OCI-LY3 (cell line): ENCODE data around the gene FTCDNL1.

Experiments
- H2AFZ ChIP-seq: fragments of 200-600, 300-600 bp; shearing (Covaris generic); 2 replicates; pipeline ENCODE4 v1.6.0; 2014; ENCODE audit warnings: antibody characterized with exemption, low read depth, low read length
- H3K27ac ChIP-seq: fragments of 200-600, 300-600 bp; sonication (generic); 2 replicates; pipeline ENCODE4 v1.5.1; 2014; ENCODE audit warnings: mild to moderate bottlenecking, low read length, moderate library complexity, mixed read lengths
- H3K27me3 ChIP-seq: fragments of 200-600, 300-600 bp; sonication (generic); 2 replicates; pipeline ENCODE4 v1.6.1; 2014; ENCODE audit warnings: low read depth, low read length, mixed read lengths
- H3K36me3 ChIP-seq: fragments of 200-600, 300-600 bp; sonication (generic); replicated peaks from 2 replicates; pipeline ENCODE3; 2014; ENCODE audit warnings: low read depth, low read length, mixed read lengths
- H3K4me1 ChIP-seq: fragments of 300-600, 200-600 bp; sonication (generic); 2 replicates; pipeline ENCODE4 v1.6.1; 2014; ENCODE audit warnings: low read length, mixed read lengths
- H3K4me2 ChIP-seq: fragments of 200-600, 300-600 bp; sonication (generic); 2 replicates; pipeline ENCODE4 v1.6.1; 2014; ENCODE audit warnings: low read length, mixed read lengths
- H3K4me3 ChIP-seq: fragments of 300-600, 200-600 bp; sonication (generic); 2 replicates; pipeline ENCODE4 v1.5.1; 2014; ENCODE audit warnings: antibody characterized with exemption, mild to moderate bottlenecking, low read length, moderate library complexity
- H3K79me2 ChIP-seq: fragments of 300-600, 200-600 bp; shearing (Covaris generic); 2 replicates; pipeline ENCODE4 v1.6.1; 2014; ENCODE audit warnings: mild to moderate bottlenecking, low read length, mixed read lengths
- H3K9ac ChIP-seq: fragments of 300-600, 200-600 bp; shearing (Covaris generic); 2 replicates; pipeline ENCODE4 v1.6.0; 2014; ENCODE audit warnings: mild to moderate bottlenecking, low read length, moderate library complexity
- H3K9me3 ChIP-seq: fragments of 200-600, 300-600 bp; shearing (Covaris generic); 2 replicates; pipeline ENCODE4 v1.6.1; 2014; ENCODE audit warnings: low read length, mixed read lengths; ENCODE audit not compliant: insufficient read depth
- H4K20me1 ChIP-seq: fragments of 200-600, 300-600 bp; sonication (generic); 2 replicates; pipeline ENCODE4 v1.6.1; 2016; ENCODE audit warnings: low read length, mixed read lengths; ENCODE audit not compliant: insufficient read depth
- EZH2phosphoT487 ChIP-seq: fragments of 200-600 bp; shearing (Covaris generic); IDR thresholded peaks from 2 replicates; pipeline ENCODE4 v1.6.1; 2018; ENCODE audit warnings: antibody characterized with exemption, mixed run types, low read depth
- TF ChIP-seq, protein P1 (sequence below): fragments of 200-600, 300-600 bp; sonication (generic); IDR thresholded peaks from 2 replicates; pipeline ENCODE4 v1.5.1; 2014; ENCODE audit warnings: antibody characterized with exemption, low read length, low read depth

Gene FTCDNL1

DNA sequence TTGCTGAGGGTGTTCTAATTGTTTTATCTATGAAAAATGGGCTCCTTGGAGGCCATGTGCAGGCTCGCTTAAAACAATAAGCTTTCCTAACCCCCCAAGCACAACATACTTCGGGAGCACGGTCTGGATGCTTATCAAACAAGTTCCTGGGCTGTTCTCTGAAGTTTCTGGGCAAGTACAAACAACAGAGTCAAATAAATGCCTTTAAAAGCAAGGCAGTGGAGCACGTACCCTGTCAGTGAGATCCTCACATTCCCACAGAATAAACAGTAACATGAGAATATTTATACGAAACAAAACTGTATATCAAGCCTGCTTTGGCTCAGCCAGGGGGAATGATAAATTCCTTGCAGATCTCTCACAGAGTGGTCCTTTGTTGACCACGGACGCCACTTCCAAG is 44.8 kb downstream of the FTCDNL1 start:
- Histone ChIP-seq H3K4me1 (peaks cover 3% of the 10 kb centered on the region; the same call in 1 of the 2 replicates), H3K9ac (no peak overlapping the region), H3K27me3 (no peaks in the 10 kb centered on the region), H3K4me3 (no peak overlapping the region), H4K20me1 (no peaks in the 10 kb centered on the region), H3K27ac (no peak overlapping the region), H3K36me3 (no peaks in the 10 kb centered on the region), H3K4me2 (no peak overlapping the region), H3K79me2 (no peaks in the 10 kb centered on the region), H3K9me3 (no peaks in the 10 kb centered on the region), H2AFZ (no peak overlapping the region)
- TF ChIP-seq EZH2phosphoT487, result no peak

DNA sequence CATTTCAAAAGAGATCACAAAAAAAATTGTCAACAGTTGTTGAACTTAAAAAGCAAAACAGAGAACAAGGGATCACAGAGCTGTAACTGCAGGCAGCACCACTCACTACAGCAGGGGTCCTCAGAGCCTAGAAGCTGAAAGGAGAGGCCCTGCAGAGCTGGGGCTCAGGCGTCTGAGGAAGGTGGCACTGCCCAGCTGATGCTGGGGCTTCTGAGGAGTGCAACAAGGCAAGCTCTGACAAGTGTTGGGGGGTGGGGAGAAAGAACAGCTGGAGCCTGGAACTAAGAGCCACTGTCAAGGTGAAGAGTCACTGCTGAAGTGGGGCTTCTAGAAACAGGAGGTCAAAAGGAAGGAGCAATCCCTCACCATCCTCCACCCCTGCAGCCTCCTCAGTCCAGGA is 46.2 kb downstream of the FTCDNL1 start:
- H3K79me2 ChIP-seq, result no peaks in the 10 kb centered on the region
- no peaks in the 10 kb centered on the region for H3K36me3 ChIP-seq
- H2AFZ ChIP-seq, result no peak overlapping the region
- H3K4me1 ChIP-seq, result peaks cover 3% of the 10 kb centered on the region; the same call in 1 of the 2 replicates
- no peak overlapping the region for H3K4me3 ChIP-seq
- no peaks in the 10 kb centered on the region for H4K20me1 ChIP-seq
- no peak overlapping the region for H3K4me2 ChIP-seq
- H3K9me3 ChIP-seq, result no peaks in the 10 kb centered on the region
- TF ChIP-seq, protein P1, sequence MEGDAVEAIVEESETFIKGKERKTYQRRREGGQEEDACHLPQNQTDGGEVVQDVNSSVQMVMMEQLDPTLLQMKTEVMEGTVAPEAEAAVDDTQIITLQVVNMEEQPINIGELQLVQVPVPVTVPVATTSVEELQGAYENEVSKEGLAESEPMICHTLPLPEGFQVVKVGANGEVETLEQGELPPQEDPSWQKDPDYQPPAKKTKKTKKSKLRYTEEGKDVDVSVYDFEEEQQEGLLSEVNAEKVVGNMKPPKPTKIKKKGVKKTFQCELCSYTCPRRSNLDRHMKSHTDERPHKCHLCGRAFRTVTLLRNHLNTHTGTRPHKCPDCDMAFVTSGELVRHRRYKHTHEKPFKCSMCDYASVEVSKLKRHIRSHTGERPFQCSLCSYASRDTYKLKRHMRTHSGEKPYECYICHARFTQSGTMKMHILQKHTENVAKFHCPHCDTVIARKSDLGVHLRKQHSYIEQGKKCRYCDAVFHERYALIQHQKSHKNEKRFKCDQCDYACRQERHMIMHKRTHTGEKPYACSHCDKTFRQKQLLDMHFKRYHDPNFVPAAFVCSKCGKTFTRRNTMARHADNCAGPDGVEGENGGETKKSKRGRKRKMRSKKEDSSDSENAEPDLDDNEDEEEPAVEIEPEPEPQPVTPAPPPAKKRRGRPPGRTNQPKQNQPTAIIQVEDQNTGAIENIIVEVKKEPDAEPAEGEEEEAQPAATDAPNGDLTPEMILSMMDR, result no peak
- no peak for TF ChIP-seq EZH2phosphoT487
- no peak overlapping the region for H3K9ac ChIP-seq
- no peaks in the 10 kb centered on the region for H3K27me3 ChIP-seq
- no peak overlapping the region for H3K27ac ChIP-seq

DNA sequence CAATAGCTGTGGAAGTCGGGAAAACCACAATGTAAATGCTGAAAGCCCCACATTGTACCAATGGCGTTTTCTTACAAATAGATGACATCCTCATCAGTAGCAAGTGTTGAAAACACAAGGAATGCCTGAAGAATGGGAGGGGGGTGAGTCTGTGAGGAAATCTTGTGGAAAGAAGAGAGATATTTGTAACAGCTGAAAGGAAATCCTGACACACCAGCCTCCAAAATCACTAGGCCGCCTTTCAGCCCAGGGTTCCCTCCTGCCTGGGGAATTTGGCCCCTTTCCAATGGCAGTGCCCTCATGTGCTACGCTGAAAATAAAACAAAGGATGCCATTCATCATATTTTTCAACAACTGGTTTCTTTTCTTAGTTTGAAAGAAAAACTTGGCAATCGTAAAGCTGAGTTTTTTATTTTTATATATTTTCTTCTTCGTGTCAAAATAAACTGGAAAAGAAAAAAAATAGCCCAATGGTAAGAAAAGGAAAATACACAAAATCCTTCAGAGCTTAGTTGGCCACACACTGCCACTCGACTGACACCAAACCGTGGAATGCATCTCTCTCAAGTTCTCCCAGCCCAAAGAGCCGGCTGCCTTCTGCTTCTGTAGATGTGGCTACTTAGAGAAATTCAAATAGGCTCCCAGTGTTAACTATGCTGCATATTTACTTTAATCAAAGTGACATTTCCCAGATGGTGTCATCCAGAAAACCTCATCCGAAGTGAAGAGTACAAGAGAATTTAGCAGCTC is 52.0 kb downstream of the FTCDNL1 start:
- Histone ChIP-seq H3K4me1 (peaks cover 8% of the 10 kb centered on the region), H3K36me3 (no peaks in the 10 kb centered on the region), H2AFZ (no peak overlapping the region), H3K9ac (no peak overlapping the region), H3K27ac (no peak overlapping the region), H3K27me3 (no peaks in the 10 kb centered on the region), H3K9me3 (no peaks in the 10 kb centered on the region), H3K79me2 (no peaks in the 10 kb centered on the region), H4K20me1 (no peaks in the 10 kb centered on the region), H3K4me3 (no peak overlapping the region), H3K4me2 (no peak overlapping the region)
- TF ChIP-seq, protein P1, result no peak
- TF ChIP-seq EZH2phosphoT487, result no peak

DNA sequence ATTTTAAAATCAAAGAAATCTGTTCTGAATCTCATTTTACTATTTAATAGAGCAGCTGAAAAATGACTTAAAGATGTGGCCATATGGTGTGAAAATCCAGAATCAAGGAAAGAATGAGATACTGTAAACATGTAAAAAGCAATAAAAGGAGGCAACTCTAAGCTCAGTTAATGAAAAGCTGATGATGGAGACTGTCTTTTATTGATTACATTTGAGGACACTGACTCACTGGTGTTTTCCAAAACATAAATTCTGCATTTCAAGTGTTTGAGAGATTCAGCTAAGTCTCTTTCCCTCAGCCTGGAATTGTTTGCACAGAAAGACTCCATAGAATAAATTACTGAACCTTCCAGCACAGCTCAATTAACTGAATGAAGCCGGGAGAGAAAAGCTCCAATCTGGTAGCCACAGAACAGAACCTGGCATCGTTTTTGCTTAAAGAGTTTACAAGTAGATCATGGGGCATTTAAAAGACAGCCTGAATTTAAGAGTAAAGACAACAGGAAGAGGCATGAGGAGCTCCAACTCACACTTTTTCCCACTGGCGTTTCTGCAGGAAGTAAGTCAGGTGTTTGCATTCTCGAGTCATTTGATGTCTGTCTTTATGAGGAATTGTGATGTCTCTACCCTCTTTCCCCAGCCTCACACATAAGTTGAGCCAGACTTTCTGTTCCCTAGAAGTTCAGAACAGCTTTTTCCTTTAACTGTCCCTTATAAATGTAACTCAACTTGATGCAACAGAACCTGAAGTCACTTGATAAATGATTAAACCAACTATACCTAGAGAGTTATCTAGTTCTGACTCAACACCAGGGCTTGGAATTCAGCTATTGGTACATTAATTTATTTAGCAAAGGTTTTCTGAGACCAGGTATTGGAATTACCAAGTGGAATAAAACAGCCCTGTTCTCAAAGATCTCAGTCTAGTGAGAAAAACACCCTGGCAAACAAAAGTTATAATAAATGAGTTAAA is 53.3 kb downstream of the FTCDNL1 start:
- H3K9me3 ChIP-seq, result no peaks in the 10 kb centered on the region
- no peak overlapping the region for H2AFZ ChIP-seq
- no peaks in the 10 kb centered on the region for H3K36me3 ChIP-seq
- no peak overlapping the region for H3K9ac ChIP-seq
- no peak for TF ChIP-seq EZH2phosphoT487
- TF ChIP-seq, protein P1, result no peak
- H3K4me1 ChIP-seq, result peaks cover 8% of the 10 kb centered on the region
- H3K27ac ChIP-seq, result no peak overlapping the region
- H3K79me2 ChIP-seq, result no peaks in the 10 kb centered on the region
- H3K4me3 ChIP-seq, result no peak overlapping the region
- H3K27me3 ChIP-seq, result no peaks in the 10 kb centered on the region
- no peak overlapping the region for H3K4me2 ChIP-seq
- H4K20me1 ChIP-seq, result no peaks in the 10 kb centered on the region
